ENCODE results near the gene DOK3.
A peak's percentile ranks its signal among the peaks of the same experiment; 100 is the strongest.

DOK3 gene

GRCh38 chr5:177479774-177480173, 29.9 kb downstream of the DOK3 start:
- DNase-seq: peak; percentile 51

GRCh38 chr5:177478711-177479646, 30.6 kb downstream of the DOK3 start:
- DNase-seq: no peak

GRCh38 chr5:177477701-177478477, 31.7 kb downstream of the DOK3 start:
- no peak for DNase-seq

GRCh38 chr5:177476531-177477233, 32.9 kb downstream of the DOK3 start:
- DNase-seq: no peak

- no peak for DNase-seq
Measured at GRCh38 chr5:177475563-177476427, 33.8 kb downstream of the DOK3 start.

- DNase-seq: no peak
Measured at GRCh38 chr5:177474846-177475562, 34.6 kb downstream of the DOK3 start.

- DNase-seq: no peak
Measured at GRCh38 chr5:177474002-177474476, 35.6 kb downstream of the DOK3 start.

- DNase-seq: peak; percentile 64
Measured at GRCh38 chr5:177473443-177474001, 36.1 kb downstream of the DOK3 start, which contains the start of gene DBN1. Gene DBN1 (minus strand): TSS chr5:177473634. CDS start chr5:177473521, 113 bp downstream.

GRCh38 chr5:177472460-177473442, 36.9 kb downstream of the DOK3 start:
- DNase-seq: peak; percentile 55

GRCh38 chr5:177471610-177472356, 37.8 kb downstream of the DOK3 start:
- DNase-seq: peak; percentile 76

GRCh38 chr5:177470759-177471536, 38.7 kb downstream of the DOK3 start:
- peak; percentile 73 for DNase-seq

GRCh38 chr5:177469750-177470525, 39.7 kb downstream of the DOK3 start:
- no peak for DNase-seq

GRCh38 chr5:177468685-177469628, 40.7 kb downstream of the DOK3 start:
- peak; percentile 86 for DNase-seq

- DNase-seq: no peak
Measured at GRCh38 chr5:177468329-177468684, 41.3 kb downstream of the DOK3 start.

- DNase-seq: no peak
Measured at GRCh38 chr5:177467436-177467835, 42.2 kb downstream of the DOK3 start.

GRCh38 chr5:177466861-177467260, 42.8 kb downstream of the DOK3 start:
- DNase-seq: no peak

Measured in EL (cell line).